Body of pancreas (tissue), 4 donors: ENCODE data around the gene CCND1.

Source experiments
- CTCF ChIP-seq, 7 experiments: fragments of 450-650 bp in 4 of 7; fragments of 200-600 bp in 3 of 7; sonication (generic) in 3 of 7; IDR thresholded peaks; one replicate each; pipeline ENCODE4 v1.5.1; 2016 to 2019; ENCODE audit warnings: antibody characterized with exemption in 7 of 7
- POLR2A ChIP-seq, 3 donors: fragments of 450-650 bp; IDR thresholded peaks; one replicate each; pipeline ENCODE4 v1.6.1; 2016; ENCODE audit warnings: antibody characterized with exemption in 3 of 3, mild to moderate bottlenecking in 2 of 3

- TF ChIP-seq POLR2A (IDR thresholded peaks at IDR 0.05) (no peak), CTCF (IDR thresholded peaks at IDR 0.05) (no peak)
Measured at GRCh38 chr11:69617220-69617619, 23.7 kb upstream of the CCND1 start.
